HG02885 (cell line): ENCODE results near the gene SCLY.

Experiments used
- ATAC-seq: cut with Tn5 transposase; IDR thresholded peaks from one replicate; pipeline ENCODE4 v1.9.1; 2021; ENCODE audit warnings: mild to moderate bottlenecking; ENCODE audit not compliant: unreplicated experiment, poor library complexity

Gene SCLY

DNA sequence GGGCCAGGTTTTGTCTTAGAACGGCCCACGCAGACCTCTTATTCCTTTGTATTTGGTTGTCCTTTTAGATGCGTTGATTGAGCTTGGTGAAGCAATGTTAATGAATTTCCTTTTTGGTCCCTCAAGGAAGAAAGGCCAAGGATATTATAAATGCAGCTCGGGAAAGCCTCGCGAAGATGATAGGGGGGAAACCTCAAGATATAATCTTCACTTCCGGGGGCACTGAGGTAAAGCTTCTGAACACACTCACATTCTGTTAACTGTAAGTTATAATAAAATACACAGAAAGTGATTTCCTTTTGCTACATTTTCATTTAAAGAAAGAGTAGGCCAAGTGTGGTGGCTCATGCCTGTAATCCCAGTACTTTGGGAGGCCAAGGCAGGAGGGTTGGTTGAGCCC lies 7.1 kb downstream of the SCLY start:
- no peak for ATAC-seq

DNA sequence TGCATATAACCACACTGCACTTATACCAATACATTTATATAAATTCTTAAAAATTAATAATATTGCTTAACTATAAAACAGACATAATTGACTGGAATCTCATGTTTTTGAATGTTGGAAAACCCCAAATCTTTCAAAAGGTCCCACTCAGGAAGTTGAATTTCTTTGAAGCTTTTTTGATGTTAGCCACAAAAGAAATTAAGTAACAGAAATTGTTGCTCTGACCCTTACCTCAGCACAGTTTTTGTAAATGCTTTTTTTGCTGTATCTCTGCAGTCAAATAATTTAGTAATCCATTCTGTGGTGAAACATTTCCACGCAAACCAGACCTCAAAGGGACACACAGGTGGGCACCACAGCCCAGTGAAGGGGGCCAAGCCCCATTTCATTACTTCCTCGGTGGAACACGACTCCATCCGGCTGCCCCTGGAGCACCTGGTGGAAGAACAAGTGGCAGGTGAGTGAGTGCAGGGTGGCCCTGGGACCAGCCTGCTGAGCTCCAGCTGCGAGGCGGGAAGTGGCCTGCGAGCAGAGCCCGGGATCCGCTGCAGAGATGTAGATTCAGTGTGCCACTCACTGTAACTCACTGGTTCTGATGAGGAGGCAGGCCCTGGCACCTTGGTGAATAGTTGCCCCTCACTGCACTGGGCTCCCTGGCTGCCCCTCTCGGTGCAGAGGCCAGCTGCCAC lies 8.4 kb downstream of the SCLY start:
- no peak for ATAC-seq

GRCh38 chr2:238069877-238070276 lies 9.1 kb downstream of the SCLY start:
- no peak for ATAC-seq

DNA sequence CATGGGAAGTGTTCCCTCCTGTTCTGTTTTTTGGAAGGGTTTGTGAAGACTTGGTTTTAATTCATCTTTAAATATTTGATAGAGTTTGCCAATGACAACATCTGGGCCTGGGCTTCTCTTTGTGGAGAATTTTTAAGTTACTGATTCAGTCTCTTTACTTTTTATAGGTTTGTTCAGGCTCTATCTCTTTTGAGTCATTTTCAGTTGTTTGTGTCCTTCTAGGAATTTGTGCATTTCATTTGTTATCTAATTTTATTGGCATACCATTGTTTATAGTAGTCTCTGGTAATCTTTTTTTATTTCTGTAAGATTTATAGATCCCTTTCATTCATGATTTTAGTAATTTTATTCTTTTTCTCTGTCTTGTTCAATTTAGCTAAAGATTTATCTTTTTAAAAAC lies 14.6 kb downstream of the SCLY start:
- ATAC-seq = no peak

GRCh38 chr2:238077292-238077691 lies 16.5 kb downstream of the SCLY start:
- no peak for ATAC-seq

- ATAC-seq = no peak
These were observed 19.1 kb downstream of the SCLY start for GRCh38 chr2:238079874-238080327.

DNA sequence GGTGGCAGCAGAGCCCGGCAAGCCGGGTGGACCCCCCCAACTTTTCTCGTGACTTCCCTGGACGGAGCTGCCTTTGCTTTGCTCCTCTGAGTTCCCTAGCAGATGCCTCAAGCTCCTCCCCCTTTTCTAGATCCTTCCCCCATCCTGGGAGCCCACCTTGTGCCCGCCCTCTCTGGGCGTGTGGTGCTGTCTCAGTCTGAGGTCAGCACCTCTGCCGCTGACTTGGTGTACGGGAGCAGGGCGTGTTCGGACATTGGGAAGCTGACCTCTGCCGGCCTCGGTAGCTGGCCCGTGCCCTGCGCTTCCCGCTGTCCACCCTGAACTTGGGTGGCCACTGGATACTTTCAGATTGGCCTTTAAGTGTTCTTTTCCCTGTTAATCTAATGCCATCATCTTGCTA lies 19.7 kb downstream of the SCLY start:
- ATAC-seq = no peak

DNA sequence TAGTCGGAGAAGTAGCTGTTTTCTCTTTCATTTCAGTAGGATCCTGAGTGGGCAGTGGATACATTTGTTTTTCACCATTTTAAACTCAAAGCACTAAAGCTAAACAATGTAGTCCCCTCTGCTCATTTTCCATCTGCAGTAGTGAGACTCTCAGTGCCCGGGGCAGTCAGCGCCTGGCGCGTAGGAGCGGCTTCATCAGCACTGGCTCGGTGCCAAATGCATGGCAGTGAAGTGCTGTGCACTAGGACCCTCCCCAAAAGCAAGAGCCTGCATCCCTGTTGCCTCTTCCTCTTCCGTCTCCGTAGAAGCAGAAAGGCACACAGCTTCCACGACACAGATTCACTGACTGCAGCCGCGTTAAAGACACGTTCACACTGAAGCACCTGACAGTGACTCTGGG lies 20.3 kb downstream of the SCLY start:
- no peak for ATAC-seq

DNA sequence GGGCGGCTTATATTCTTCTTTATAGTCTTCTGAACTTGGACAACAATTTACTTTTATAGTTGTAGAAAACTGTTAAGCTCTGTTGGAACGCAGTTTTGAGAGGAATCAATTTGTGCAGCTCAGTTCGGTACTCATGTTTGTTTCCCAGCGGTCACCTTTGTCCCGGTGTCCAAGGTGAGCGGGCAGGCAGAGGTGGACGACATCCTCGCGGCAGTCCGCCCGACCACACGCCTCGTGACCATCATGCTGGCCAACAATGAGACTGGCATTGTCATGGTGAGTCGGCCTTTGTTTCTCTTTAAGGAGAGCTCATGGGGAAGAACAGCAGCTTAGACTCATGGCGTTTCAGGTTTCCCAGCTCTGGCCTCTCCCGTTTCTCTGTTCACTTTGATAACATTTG lies 20.8 kb downstream of the SCLY start:
- no peak for ATAC-seq

DNA sequence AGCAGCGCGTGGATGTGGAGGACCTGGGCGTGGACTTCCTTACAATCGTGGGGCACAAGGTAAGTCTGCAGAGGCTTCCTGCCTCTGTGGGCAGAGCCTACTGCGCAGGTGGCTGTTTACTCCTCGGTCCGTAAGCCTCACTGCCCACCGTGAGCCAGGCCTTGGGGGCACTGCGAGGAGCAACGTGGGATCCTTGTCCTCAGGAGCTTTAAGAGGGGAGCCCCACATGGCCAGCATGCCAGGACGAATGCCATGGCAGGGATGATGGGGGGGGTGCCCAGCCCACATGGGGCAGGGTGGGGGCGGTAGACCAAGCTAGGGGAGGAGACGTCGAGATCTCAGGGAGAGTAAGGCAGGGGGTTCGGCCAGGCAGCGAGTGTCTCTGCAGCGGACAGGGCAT lies 21.4 kb downstream of the SCLY start:
- ATAC-seq = no peak

GRCh38 chr2:238082827-238083226 lies 22.0 kb downstream of the SCLY start:
- ATAC-seq = no peak

GRCh38 chr2:238083919-238084318 lies 23.1 kb downstream of the SCLY start:
- ATAC-seq = no peak

- no peak for ATAC-seq
These were observed 24.0 kb downstream of the SCLY start for GRCh38 chr2:238084761-238085160.

DNA sequence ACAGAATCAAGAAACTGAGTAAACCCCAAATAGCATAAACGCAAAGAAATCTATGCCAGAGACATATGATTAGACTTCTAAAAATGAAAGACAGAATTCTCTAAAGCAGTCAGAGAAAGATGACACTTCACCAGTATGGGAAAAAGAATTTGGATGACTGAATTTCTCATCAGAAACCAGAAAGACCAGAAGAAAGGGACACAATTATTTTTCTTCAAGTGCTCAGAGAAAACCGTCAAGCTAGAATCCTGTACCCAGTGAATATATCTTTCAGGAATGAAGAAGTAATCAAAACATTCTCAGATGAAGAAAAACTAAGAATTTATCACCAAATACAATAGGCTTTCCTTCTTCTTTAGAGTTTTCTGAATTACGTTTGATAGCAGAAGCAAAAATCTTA lies 25.1 kb downstream of the SCLY start:
- ATAC-seq = no peak

- ATAC-seq = no peak
These were observed 26.4 kb downstream of the SCLY start for GRCh38 chr2:238087211-238087610.

DNA sequence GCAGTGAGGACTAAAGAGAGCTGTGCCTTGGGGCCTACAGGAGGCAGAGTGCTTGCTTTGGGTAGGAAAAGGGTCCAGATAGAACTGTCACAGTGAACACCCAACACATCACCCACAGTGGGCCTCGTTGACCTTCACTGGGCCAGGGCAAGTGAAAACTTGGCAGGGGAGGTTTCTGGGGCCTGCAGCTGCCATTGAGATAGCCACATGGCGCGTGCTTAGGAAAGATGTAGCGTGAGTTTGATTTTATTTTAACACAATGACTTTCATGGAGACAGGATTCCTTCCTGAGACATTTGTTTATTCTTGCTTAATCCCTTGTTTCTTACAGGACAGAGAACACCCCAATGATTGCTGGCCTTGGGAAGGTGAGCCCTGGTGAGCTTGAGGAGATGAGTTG lies 30.1 kb downstream of the SCLY start:
- no peak for ATAC-seq

GRCh38 chr2:238091436-238092060 lies 30.7 kb downstream of the SCLY start:
- no peak for ATAC-seq

- ATAC-seq = no peak
These were observed 31.8 kb downstream of the SCLY start for GRCh38 chr2:238092486-238093035.

GRCh38 chr2:238093181-238094140 lies 32.7 kb downstream of the SCLY start:
- ATAC-seq = no peak

DNA sequence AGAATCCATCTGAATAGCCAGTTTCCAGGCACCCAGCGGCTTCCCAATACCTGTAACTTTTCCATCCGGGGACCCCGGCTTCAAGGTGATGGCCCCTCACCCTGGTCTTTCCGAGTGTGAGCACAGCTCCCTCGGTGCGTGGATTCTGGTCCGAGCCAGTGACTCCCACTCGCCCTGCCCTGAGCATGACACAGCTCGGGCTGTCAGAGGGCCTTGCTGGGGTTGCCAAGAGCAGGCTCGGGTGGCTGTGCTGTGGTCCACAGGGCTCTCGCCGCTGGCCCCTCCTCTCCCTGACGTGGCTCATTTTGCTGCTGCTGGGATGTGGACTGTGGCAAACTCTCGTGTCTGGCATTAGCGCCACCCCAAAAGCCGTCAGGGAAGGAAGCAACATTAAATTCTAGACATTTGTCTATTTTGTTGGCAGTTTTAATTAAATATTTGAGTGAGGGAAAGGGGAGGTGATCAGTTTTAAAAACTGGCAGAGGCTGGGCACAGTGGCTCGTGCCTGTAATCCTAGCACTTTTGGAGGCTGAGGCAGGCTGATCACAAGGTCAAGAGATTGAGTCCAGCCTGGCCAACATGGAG lies 33.7 kb downstream of the SCLY start:
- ATAC-seq = no peak
